ENCODE data around the gene RBM4. TPM values are rescaled to one million over a fixed set of nuclear protein-coding genes. Genes with fewer than 3 reads are reported as not detected.
A peak's percentile ranks its signal among the peaks of the same experiment; 100 is the strongest.

The RBM4 gene
- total and polyA plus RNA-seq, 2 of the 13 experiments (the other 11 are each of a cell fraction or from before 2014, with no cell fraction given), result 126 to 136 TPM

DNA sequence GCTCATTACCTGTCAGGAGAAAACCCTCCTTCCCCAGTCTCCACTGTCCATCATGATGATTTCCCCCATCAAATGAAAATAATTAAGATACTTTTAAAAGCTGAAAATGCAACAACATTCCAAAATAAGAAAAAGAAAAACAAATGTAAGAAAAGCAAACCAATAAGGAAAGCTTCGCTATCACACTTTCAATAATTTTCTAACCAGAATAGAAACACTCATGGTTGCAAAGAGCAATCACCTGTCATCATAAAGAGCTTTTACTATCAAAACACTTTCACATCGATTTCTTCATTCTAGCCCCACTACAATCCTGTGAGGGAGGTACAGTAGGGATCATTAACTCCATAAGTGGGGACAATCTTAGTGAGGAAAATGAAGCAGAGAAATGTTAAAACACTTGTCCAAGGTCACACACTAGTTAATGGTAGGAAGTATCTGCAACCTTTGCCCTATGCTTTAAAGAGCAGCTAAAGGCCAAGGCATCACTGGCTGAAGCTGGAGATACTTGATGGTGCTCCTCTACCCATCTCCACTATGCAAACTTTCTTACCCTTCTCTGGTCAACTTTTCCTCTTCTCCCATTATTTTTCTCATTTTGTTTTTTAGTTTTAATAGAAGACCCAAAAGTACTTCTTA, 36.6 kb downstream of the RBM4 start (continued):
- TF ChIP-seq NR1H2 (CRISPR knock-in tag; IDR thresholded peaks at IDR 0.05; ENCODE audit: borderline replicate concordance, low read depth), result no peak
- TF ChIP-seq RARA (CRISPR knock-in tag; IDR thresholded peaks at IDR 0.05), result 0 out of 2 replicates have a peak, but pooled peaks have one; percentile 14

DNA sequence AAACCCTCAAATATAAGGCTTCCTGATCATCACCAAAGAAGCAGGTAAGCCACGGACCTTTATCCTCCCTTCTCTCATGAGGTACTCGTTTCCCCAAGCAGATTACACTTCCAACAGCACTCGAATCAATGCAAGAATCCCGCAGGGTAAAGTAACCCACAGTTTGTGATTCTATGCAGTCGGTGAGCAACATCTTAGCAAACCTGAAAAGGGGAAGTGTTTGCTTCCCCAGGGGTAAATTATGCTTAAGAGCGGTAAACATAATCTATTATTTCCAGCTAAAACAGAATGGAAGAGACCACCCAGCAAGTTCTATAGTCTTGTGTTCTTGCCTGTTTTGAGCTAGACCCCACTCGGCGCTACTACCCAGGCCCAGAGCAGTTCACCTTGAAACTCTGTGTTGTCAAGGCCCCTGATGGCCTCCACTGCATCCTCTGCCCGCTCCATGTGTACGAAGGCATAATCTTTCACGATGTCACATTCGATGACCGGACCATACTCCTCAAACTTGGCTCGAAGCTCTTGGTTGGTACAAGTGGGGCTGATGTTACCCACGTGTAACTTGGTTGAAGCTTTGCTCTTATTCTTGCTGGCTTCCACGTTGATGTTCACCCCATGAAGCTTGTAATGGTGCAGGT, 37.9 kb downstream of the RBM4 start:
- DNase-seq (ENCODE audit: low spot score), result no peak
- peak; percentile 50 for FAIRE-seq
- intact Hi-C loops (cut with micrococcal nuclease; ENCODE audit: unreplicated experiment), result loop anchor here (5.0 kb wide), 1 partner anchor 84 kb away; the partner anchor contains the start of genes CCDC87 and CCS
- Histone ChIP-seq H3K79me2 (ENCODE audit: insufficient read depth, low read length) (peaks cover 39% of the 10 kb centered on the region), H3K9me3 (ENCODE audit: low read length) (no peaks in the 10 kb centered on the region), H4K20me1 (ENCODE audit: insufficient read depth, low read length) (peaks cover 2% of the 10 kb centered on the region; the same call in 1 of the 2 replicates), H2AFZ (ENCODE audit: low read length) (no peak overlapping the region), H3K36me3 (replicated peaks in 1 of 2; ENCODE audit: control insufficient read depth in 1 of 2, insufficient read depth in 2 of 2, low read length in 2 of 2) (peaks cover 1 to 4% of the 10 kb centered on the region in 2 experiments; a peak in 1 of 5 replicates), H3K4me1 (ENCODE audit: insufficient read depth, low read length) (peaks cover 41% of the 10 kb centered on the region), H3K27me3 (ENCODE audit: control insufficient read depth in 1 of 2, insufficient read depth in 2 of 2, low read length in 2 of 2) (no peaks in the 10 kb centered on the region), H3K4me2 (ENCODE audit: low read depth, low read length) (peak overlapping the region; percentile 100), H3K4me3 (replicated peaks in 1 of 3; ENCODE audit: insufficient read depth in 1 of 3, low read depth in 2 of 3, low read length in 3 of 3) (peak overlapping the region; percentile 2 to 83 (median 24); a peak in 5 of 6 replicates), H3K27ac (ENCODE audit: extremely low read length, insufficient read depth, low read length) (no peak overlapping the region), H3K9ac (ENCODE audit: insufficient read depth, low read depth, low read length) (no peak overlapping the region)
- TF ChIP-seq ZBTB4 (CRISPR knock-in tag; IDR thresholded peaks at IDR 0.05; ENCODE audit: borderline replicate concordance) (0 out of 2 replicates have a peak, but pooled peaks have one; percentile 13), NFE2L1 (CRISPR knock-in tag; IDR thresholded peaks at IDR 0.05; ENCODE audit: borderline replicate concordance) (no peak), ZNF446 (CRISPR knock-in tag; IDR thresholded peaks at IDR 0.05) (no peak), RXRB (CRISPR knock-in tag; IDR thresholded peaks at IDR 0.05; ENCODE audit: borderline replicate concordance) (no peak), SAP130 (CRISPR knock-in tag; IDR thresholded peaks at IDR 0.05; ENCODE audit: low read depth) (no peak), MAZ (IDR thresholded peaks at IDR 0.05; ENCODE audit: borderline replicate concordance, low read depth, low read length) (no peak), MAZ (CRISPR knock-in tag; IDR thresholded peaks at IDR 0.05; ENCODE audit: low read depth) (0 out of 2 replicates have a peak, but pooled peaks have one; percentile 3), FOSL1 (CRISPR knock-in tag; IDR thresholded peaks at IDR 0.05; ENCODE audit: borderline replicate concordance) (no peak), KLF6 (CRISPR knock-in tag; IDR thresholded peaks at IDR 0.05) (no peak), BRF2 (CRISPR knock-in tag; IDR thresholded peaks at IDR 0.05) (no peak), ZBTB38 (CRISPR knock-in tag; IDR thresholded peaks at IDR 0.05) (0 out of 2 replicates have a peak, but pooled peaks have one; percentile 49), PAWR (CRISPR knock-in tag; IDR thresholded peaks at IDR 0.05; ENCODE audit: borderline replicate concordance) (no peak)
- TF ChIP-seq, protein P1, sequence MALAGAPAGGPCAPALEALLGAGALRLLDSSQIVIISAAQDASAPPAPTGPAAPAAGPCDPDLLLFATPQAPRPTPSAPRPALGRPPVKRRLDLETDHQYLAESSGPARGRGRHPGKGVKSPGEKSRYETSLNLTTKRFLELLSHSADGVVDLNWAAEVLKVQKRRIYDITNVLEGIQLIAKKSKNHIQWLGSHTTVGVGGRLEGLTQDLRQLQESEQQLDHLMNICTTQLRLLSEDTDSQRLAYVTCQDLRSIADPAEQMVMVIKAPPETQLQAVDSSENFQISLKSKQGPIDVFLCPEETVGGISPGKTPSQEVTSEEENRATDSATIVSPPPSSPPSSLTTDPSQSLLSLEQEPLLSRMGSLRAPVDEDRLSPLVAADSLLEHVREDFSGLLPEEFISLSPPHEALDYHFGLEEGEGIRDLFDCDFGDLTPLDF (CRISPR knock-in tag; IDR thresholded peaks at IDR 0.05), result no peak
- POLR2A ChIA-PET, result interaction anchor here (1.1 to 3.1 kb wide), 6 partner anchors 15 to 130 kb away, joined by 3 to 52 read pairs (median 20); partner anchors contain the start of genes ACTN3, CCDC87, CCS and RBM14
- in situ Hi-C loops (cut with HindIII; ENCODE audit: extremely low pct_ligation_motif_present, low pct_unique_long_range_greater_than_20kb), result no loop called here
- TSS peak; percentile 57 for BruUV-seq (replicated peaks)
- ATAC-seq, result no peak
- CTCF ChIA-PET (ENCODE audit: low intra/inter-chr PET ratio, low total read pairs), result no interaction called here
- WGBS (ENCODE audit: low lambda C conversion rate), result 93% methylated on average over 16 of the region's 16 CpGs

Measured in HepG2 (cell line).